GM12873 (cell line): ENCODE measurements around the gene CHRM2.

Experiments used
- TF ChIP-seq, protein P1 (sequence below): IDR thresholded peaks from 2 replicates; pipeline ENCODE4 v1.5.1; 2012; ENCODE audit warnings: low read depth, mild to moderate bottlenecking, moderate library complexity, low read length, control low read depth; ENCODE audit not compliant: insufficient read depth; ENCODE audit errors: missing control alignments

The CHRM2 gene

DNA sequence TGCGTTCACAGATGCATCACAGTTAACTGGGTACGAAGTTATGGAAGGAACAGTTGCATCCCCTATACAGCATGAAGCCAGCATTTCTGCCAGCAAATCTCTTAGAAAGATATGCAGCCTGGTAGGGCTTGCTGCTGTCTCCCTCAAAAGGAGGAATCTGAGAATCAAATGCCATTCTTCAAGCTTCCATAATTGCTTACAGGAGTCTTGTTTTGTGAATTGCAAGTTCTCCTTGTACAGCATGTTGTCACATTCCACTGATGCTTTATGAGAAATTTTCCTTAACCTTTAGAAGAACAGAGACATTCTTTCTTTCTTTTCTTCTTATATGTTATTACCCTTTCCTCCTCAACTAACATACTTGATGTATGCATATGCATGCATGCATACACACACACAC lies 134.6 kb downstream of the CHRM2 start:
- TF ChIP-seq, protein P1, sequence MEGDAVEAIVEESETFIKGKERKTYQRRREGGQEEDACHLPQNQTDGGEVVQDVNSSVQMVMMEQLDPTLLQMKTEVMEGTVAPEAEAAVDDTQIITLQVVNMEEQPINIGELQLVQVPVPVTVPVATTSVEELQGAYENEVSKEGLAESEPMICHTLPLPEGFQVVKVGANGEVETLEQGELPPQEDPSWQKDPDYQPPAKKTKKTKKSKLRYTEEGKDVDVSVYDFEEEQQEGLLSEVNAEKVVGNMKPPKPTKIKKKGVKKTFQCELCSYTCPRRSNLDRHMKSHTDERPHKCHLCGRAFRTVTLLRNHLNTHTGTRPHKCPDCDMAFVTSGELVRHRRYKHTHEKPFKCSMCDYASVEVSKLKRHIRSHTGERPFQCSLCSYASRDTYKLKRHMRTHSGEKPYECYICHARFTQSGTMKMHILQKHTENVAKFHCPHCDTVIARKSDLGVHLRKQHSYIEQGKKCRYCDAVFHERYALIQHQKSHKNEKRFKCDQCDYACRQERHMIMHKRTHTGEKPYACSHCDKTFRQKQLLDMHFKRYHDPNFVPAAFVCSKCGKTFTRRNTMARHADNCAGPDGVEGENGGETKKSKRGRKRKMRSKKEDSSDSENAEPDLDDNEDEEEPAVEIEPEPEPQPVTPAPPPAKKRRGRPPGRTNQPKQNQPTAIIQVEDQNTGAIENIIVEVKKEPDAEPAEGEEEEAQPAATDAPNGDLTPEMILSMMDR: no peak

DNA sequence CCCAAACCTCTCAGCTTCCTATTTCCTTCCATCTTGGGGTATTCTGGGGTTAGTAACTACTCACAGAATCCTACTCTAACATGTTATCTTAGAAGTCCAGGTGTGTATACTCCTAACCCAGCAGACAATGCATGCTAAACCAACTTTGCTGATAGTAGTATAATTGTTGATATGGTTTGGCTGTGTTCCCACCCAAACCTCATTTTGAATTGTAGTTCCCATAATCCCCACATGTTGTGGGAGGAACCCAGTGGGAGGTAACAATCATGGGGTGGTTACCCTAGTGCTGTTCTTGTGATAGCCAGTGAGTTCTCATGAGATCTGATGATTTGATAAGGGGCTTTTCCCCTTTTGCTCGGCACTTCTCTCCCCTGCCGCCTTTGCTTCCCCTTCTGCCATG lies 135.1 kb downstream of the CHRM2 start:
- TF ChIP-seq, protein P1: no peak

DNA sequence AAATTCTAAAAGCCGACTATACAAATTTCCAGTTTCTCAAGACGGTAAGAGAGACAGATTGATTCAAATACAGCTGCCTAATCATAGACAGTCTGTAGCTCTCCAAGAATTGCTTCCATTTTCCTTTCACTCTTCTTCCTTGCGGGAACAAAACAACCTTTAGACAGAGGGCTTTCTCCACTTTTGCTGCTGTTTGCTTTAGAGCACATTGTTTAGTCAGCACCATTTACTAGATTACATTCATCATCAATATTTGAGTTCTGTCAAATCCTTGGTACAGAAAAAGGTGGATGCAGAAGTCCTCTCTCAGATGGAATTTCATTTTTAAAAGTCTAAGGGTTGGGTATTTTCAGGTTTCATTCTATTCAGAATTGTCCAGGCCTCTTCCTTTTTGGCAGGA lies 137.4 kb downstream of the CHRM2 start:
- TF ChIP-seq, protein P1: no peak

DNA sequence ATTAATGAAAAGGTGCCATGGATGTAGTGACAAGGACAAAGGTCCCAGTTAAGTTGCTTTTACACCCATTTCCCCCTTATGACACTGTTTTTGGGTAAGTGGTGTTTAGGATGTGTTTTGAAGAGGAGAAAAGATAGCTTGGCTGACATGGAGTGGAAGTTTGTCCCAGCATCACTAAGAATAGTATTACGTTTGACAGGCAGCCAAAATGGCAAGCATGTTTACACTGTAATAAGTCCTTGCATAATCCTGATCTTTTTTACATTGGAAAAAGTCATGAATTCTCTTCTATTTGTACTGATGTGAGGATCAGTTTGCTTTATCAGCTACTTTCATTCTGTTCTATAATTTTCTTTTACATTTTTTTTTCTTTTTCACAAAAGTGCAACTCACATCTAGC lies 137.8 kb downstream of the CHRM2 start:
- TF ChIP-seq, protein P1: no peak

DNA sequence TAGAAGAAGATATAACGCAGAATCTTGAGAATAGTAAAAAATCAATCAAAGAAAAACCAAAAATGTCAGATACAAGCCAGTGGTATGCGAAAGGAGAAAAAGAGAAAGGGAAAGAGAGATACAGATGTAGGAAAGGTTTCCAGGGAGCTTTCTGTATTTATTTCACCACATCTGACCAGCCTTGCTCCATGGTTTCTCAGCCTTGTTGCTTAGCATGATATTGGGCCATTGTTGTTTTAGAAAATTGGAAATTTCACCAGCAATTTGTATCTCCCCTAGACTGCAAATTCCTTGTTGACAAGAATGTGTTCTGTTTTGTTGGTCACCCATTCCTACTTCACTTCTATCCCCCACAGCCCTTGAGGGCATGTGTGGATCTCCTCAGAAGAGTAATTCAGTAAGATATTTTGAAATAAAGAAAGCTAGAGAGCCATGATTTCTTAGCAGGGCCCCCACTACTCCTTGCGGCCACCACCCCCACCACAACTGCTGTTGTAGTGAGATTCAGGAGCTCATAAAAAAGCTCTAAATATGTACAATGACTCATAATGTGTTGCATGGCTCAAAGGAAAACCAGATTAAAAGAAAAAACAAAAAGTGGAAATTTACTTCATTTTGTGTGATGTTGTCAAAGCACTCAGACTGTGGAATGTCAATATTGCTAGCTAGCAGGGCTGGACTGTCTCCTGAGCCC lies 138.7 kb downstream of the CHRM2 start:
- TF ChIP-seq, protein P1: no peak

DNA sequence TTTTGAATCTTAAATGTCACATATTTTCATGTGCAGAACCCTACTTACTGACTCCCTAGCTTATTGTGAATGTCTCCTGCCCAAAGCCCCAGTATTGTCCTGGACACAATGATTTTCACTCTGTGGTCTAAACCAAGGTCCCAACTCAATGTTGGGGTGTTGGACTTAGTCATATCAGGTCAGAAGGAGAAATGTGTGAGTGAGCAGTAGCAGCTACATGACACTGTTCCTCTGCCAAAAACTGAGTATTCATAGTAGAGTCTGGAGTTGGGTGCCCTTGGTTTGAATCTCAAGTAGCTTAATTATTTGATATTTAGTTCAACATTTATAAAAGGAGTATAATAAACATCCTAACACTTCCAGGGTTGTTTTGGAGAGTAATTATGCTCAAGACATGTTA lies 141.0 kb downstream of the CHRM2 start:
- TF ChIP-seq, protein P1: no peak

DNA sequence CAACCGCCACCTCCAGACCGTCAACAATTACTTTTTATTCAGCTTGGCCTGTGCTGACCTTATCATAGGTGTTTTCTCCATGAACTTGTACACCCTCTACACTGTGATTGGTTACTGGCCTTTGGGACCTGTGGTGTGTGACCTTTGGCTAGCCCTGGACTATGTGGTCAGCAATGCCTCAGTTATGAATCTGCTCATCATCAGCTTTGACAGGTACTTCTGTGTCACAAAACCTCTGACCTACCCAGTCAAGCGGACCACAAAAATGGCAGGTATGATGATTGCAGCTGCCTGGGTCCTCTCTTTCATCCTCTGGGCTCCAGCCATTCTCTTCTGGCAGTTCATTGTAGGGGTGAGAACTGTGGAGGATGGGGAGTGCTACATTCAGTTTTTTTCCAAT lies 146.6 kb downstream of the CHRM2 start:
- TF ChIP-seq, protein P1: no peak

DNA sequence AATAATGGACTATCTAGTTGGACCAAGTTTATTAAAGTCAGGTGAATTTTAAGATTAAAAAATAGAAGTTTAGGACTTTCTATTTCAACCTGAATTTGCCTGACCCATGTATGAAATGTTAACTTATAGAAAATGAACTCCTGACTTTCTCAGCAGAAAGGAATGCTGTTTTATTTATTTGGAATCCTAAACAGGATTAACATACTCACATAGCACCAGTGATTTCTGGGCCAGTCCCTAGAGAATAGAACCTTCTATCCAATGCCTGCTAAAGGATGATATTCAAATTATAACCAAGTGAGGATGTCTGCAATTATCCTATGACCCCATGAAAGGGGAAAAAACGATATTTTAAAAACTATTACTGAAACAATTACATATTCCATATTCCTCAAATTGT lies 148.8 kb downstream of the CHRM2 start:
- TF ChIP-seq, protein P1: no peak
